SKM-1 (cell line): ENCODE results near the gene NUP107.
"Not testable (repeated sequence)": the region's sequence is repeated elsewhere in the genome, so short reads cannot be mapped to it uniquely, and the experiment has no call there.

ENCODE experiments used
- DNase-seq: peaks from one replicate; lab custom pipeline; 2025; ENCODE audit not compliant: unreplicated experiment; lab: John Stamatoyannopoulos, UW

Gene NUP107

DNA sequence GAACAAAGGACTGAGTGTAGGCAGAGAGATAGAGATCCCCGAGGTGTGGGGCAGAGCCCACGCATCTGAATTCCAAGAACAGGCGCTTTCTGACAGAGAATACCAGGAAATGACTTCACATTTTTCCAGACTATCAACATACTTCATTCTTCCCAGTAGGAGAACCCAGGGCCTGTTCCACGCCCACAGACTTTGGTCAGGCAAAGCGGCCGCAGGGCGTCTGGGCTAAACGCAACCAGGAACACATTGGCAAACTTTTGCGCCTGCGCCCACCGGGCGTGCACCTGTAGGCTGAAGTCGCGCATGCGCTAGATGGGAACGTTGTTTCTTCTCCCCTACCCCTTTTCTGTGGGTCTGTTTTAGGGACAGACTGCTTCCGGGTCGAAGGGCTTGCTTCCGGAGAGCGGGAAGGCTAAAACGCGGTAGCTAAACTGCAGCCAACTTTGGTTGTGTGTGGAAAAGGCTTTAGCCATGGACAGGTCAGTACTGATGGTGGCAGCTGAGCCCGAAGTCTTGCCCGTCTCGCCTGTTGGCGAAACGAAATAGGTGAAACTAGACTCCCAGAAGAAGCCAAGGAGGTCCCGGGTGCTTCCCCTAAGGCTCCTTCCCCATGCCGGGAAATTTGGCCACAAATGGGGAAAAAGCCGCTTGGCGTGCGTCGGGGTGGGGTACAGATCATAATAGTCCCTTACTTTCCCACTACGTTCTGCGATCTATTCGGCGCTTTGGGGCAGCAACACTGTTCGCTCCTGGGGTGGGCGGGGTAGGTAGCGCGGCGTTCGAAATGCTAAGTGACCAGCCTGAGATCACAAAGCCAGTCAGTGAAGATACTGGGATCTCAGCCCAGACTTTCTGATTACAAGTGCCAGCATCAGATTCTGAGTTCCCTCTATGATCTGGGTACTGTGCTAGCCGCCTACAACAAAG, at the start of gene NUP107:
Gene NUP107, plus strand, starts transcription at position 384 of the 927 bp plus-strand sequence. Its CDS starts 88 bp downstream, at position 472.
- DNase-seq = peak; percentile 58

DNA sequence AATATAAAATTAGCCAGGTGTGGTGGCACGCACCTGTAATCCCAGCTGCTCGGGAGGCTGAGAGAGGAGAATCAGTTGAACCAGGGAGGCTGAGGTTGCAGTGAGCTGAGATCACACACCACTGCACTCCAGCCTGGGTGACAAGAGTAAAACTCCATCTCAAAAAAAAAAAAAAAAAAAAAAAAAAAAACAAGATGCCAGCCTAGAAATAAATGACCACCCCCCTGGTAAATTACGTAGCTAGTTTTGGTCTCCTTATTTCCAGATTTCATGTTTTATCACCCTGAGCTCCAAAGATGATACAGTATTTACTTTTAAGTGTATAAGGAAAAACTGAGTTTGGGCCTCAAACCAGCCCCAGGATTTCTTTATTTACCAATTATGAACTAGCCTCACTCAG, 49.3 kb upstream of the NUP107 start:
- not testable (repeated sequence) for DNase-seq

DNA sequence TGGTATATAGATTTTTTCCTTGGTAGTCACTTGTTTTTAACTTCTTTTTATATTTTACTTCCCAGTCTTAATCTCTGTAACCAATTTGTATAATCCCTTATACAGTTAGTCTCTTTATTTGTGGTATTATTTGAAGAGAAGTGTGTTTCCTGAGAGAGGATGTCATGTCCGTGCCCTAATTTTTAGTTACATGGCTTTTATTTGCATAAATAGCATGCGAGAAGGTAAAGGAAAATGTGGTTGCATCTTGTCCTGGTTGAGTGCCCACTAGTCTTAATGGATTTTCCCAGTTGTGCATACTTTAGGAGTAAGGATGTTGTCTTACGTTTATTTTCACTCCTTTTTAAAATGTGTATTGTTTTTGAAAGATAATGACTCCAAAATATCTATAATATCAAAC, 48.6 kb upstream of the NUP107 start:
- no peak for DNase-seq

DNA sequence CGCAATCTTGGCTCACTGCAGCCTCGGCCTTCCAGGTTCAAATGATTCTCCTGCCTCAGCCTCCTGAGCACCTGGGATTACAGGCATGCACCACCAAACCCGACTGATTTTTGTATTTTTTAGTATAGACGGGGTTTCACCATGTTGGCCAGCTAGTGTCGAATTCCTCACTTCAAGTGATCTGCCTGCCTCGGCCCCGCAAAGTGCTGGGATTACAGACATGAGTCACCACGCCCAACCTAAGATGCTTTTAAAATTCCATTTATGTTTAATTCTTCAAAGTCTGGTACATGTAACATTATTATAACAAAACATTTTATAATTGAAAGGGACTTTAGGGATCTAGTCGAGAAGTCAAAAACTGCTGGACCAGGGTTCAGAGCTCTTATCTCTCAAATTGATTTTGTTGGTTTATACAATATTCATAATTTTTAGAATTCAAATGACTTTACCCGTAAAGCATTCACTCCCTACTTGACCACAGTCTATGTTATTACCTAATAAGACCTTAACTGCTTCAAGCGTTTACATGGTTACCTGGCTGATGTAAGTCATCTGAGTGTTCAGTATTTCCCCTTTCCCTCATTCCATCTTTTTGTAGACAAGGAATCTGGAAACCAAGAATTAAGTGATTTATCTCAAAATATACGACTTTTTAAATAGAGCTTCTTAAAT, 47.9 kb upstream of the NUP107 start:
- no peak for DNase-seq

DNA sequence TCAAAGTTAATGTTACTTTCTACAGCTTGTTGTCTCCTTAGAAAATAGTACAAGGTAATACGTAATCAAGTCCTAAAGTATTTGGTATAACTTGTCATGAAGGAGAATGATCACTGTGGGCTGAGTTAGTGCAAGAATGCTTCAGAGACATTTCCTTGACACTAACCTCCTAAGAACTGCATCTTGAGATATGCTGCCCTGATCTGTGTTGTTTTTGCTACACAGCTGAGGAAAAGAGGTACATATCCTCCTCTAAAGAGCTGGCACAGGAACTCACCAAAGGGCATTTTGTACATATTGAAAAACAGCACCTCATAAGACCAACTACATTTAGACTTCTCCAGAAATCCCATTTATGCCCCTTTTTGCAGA, 47.4 kb upstream of the NUP107 start:
- DNase-seq = no peak

DNA sequence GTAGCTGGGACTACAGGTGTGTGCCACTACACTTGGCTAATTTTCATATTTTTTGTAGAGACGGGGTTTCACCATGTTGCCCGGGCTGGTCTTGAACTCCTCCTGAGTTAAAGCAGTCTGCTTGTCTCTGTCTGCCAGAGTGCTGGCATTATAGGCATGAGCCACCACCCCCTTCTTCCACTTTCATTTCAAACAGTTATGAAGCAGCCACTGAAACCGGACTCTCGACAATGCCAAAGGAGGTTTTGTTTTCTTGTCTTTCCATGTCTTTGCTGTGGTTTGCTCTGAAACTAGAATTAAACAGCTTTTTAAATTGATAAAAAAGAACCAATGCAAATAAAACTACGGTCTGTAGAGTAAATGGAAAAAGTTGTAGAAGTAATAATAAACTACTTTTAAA, 45.6 kb upstream of the NUP107 start:
- DNase-seq = no peak

DNA sequence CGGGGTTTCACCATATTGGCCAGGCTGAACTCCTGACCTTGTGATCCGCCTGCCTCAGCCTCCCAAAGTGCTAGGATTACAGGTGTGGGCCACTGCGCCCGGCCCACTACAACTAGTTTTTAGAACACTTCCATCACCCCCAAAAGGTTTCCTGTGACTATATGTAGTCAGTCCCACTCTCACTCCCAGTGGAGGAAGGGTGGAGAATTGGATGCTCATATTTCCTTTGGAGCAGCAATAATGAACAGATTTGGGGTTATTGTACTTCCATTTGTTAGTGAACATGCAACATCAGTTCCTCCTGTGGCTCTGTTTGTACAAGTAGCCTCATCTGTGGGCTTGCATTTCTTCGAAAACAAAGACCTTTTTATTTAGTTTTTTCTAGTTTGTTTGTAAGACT, 40.3 kb upstream of the NUP107 start:
- DNase-seq = no peak

DNA sequence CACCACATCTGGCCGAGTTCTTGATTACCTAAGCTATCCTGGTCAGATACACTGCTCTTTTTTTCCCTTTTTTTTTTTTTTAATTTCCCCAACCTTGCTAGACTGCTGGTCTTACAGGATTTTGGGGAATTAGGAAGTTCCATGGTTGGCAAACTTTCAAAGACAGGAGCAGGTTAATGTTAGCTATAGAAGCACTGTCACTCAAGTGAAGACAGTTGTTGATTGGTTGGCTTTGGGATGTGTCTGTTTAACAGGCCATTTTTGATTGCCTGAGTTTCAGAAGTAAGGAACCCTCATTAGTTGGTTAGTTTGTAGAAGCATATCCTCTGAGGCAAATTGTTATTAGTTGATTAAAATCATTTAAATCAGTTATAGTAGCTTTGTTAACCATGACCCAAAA, 39.3 kb upstream of the NUP107 start:
- no peak for DNase-seq

DNA sequence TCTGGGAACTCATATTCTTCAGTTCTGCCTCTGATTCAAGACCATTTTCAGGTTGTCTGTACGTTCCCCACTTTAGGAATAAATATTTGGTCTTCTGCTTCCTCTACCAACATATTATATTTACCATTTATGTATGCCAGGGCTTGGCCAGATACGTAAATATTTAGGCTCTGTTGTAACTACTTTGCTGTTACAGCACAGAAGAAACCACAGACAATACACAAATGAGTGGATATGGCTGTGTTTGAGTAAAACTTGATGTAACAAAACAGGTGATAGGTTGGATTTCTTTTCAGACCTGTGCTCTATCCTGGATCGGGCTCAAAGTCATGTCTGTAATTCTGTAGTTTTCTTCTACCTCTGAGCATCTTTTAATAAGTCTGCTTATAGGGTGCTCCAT, 38.6 kb upstream of the NUP107 start:
- DNase-seq = no peak

DNA sequence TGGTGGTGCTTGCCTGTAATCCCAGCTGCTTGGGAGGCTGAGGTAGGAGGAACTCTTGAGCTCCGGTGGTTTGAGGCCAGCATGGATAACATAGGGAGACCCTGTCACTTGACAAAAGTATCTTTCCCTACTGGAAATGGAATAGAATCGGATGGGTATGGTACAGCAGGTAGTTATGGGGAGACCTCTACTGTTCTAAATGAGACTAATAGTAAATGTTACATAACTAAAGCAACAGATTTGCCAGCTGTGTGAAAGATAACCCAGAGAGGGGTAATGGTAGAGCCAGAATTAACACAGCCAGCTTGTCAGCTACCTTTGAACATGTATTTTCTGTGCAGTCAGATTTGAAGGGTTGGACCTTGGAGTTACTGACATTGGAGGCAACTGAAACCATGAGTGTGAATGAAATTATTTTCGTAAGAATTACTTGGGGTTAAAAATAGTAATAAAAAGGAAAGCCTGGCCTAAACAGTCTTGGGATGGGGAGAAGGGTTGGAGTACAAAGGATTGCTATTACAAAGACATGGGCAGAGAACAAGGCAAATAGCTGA, 21.7 kb upstream of the NUP107 start:
- DNase-seq = no peak

DNA sequence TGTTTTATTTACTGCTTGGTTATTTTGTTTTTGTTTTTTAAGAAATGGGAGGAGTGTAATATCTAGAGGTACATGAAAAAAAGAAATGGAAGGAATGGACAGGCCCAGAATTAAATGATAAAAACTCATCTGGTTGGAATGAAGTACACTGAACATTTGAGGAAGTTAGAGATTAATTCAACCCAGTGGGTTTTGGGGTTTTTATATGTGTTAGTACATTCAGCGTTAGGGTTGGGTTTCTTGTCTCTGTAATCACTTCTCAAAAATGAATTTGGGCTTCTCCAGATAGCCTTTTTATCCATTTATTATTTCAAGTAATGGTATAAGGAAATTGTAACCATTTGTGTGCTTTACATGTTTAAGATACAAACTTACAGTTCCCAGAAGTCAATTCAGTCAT, 19.5 kb upstream of the NUP107 start:
- DNase-seq = no peak

DNA sequence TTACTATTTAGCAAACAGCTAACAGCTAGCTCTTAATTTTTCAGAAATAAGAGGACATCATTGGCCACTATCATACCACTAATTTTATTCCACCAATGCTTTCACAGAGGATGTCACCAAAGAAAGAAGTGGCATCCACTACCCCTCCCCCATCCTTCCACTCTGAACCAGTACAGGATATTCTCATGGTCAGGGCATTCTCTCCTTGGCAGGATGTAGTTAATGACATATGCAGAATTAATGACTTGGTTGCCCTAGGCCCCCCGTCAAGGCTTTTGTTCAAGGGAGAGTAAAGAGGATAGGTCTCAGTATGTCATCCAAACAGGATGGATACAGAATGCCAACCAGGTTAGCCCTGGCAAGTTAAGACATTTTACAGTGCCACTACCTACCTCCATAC, 18.9 kb upstream of the NUP107 start:
- DNase-seq = no peak

DNA sequence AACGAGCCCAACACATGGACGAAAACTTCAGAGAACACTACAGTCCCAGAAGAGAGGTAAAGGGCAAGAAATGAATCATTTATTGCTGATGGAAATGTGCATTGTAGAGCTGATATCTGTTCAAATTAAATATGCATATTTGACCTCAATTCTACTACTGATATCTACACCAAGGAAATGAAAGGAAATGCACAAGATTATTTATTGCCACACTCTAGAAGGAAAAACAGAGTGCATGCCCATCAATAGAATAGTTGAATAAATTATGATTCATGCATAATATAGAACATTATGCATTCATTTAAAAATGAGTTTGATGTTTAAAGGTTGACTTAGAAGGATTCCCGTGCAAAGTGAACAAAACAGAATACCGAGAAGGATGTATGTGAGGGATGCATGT, 15.6 kb upstream of the NUP107 start:
- DNase-seq = no peak

DNA sequence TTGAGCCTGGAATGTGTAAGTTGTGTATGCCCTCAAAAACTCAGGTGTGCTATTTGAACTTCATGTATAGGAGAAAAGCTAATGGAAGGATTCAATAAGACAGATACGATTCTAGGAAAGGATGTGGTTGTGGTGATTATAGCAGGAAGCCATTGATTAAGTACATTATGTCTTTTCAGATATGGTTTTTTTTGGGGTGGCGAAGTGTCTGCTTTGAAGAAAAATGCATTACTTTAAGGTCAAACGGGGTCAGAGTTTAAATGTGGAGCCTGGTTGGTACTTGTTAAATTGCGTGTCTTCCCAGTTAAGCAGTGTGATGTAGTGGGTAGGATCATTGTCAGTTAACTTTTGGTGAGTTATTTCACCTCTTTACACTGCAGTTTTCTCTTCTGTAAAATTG, 13.0 kb upstream of the NUP107 start:
- no peak for DNase-seq

DNA sequence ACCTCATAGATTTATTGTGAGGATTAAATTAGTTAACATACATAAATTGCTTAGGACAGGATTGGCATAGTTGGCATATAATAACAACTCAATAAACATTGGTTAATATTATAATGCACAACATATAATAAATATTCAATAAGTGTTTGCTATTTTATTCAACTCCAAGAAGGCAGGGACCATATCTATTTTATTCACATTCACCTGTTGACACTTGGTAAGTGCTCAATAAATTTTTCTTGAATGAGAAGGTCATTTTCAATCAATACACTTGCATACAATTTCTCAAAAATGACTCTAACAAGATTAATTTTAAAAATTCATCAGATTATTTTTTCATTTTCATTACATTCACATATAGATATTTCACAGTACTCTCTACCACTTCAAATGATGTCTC, 12.4 kb upstream of the NUP107 start:
- DNase-seq = no peak

DNA sequence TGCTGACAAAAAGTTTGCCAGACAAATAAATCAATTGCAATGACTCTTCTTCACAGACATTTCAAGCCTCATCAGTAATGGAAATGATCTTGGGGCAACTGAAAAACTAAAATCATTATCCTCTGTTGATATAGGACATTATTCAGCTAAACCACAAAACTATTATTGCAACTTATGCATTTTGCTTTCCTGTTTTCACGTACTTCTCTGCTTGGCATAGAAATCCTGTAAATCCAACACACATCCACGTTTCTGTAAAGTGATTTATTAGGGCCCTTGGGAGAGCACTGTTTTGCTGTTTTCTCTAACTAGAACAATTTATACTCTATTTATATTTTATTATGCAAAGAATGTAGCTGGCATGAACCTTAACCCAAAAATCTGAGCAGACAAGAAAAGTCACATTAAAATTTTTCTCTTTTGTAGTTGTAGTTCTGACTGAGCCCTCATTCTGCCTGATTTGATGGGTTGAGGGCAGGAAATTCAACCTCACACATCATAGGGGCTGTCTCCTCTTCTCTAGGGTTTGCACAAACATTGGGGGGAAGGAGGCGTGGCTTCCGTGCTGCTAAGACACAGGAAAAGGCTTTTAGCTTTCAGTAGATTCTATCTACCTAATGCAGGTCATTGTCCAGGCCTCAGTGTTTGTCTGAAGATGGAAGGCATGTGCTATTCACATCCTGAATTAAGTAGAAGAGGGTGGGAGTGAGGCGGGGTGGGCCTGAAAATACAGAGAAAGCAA, 11.5 kb upstream of the NUP107 start:
- no peak for DNase-seq

DNA sequence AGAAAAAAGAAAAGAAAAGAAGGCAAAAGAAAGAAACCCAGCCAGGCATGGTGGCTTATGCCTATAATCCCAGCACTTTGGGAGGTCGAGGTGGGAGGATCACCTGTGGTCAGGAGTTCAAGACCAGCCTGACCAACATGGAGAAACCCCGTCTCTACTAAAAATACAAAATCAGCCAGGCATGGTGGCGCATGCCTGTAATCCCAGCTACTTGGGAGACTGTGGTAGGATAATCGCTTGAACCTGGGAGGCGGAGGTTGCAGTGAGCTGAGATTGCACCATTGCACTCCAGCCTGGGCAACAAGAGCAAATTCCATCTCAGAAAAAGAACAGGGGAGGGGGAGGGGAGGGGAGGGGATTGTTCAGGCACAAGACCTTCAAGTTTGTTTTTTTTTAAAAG, 9.9 kb upstream of the NUP107 start:
- DNase-seq = not testable (repeated sequence)

DNA sequence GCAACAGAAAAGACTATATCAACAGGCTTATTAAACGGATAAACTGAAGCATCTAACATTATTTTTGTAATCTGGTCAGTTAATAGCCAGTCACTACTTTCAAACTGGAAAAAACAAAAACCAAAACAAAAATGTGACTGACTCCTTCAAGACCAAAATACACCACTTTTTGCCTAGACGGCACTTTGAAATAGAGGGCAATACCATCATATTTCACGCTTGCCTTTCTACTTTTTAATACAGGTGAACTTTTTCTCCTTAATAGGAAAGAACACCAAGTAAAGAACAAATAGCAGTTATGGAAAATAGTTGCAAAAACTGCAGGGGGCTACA, 550 bp upstream of the NUP107 start:
- no peak for DNase-seq

DNA sequence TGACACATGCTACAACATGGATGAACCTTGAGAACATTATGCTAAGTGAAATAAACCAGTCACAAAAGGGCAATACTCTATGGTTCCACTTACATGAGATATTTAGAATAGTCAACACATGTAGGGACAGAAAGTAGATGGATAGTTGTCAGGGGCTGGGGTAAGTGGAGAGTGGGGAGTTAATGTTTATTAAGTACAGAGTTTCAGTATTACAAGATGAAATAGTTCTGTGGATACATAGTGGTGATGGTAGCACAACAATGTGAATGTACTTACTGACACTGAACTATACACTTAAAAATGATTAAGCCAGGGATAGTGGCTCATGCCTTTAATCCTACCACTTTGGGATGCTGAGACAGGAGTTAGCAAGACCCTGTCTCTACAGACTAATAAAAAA, 8.7 kb downstream of the NUP107 start:
- DNase-seq = no peak

DNA sequence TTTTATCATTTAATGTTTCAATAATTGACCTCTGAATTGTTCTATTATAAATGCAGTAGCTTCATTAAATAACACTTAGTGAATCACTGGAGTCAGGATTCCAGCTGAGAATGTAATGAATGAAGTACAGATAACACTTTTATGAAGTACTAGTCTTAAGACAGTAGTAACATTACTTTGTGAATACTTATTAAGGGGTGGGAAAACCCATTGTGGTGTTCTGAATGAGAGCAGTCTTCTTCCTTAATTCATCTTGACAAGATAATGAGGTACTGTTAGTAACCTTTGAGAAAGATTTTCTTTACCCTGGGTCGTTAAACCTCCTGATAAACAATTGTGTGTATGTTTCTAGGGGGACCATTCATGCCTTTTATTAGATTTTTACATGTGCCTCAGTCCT, 12.7 kb downstream of the NUP107 start:
- no peak for DNase-seq

DNA sequence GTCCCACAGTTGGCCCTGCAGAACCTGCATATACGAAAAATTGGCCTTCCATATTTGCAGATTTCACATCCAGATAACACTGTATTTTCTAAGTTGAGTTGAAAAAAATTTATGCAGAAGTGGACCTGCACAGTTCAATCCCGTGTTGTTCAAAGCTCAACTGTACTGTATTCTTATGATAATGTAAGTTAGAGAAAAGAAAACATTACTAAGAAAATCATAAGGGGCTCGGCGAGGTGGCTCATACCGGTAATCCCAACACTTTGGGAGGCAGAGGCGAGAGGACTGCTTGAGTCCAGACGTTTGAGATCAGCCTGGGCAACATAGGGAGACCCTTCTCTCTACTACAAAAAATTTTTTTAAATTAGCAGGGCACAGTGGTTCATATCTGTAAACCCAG, 41.0 kb downstream of the NUP107 start:
- no peak for DNase-seq

DNA sequence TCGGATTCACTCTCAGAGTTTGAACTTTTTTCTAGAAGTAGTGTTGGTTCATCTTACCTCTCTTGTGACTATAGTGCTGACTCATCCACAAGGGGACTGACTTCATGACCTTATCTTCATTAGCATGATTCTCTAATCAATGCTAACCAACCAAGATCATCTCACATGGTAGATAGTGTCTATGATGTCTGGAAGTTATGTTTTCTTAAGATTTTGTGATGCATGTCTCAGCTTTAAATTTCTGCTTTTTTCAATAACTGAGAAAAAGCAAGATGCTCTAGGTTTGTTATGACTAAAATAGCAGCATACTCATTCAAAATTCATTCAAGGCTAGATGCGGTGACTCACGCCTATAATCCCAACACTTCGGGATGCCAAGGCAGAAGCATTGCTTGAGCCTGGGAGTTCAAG, 46.9 kb downstream of the NUP107 start:
- DNase-seq = no peak
